GM19238 (cell line): ENCODE results near the gene ERAS.
"Not testable (repeated sequence)": the region's sequence is repeated elsewhere in the genome, so short reads cannot be mapped to it uniquely, and the experiment has no call there.

ENCODE experiments used
- DNase-seq: peaks from one replicate; pipeline ENCODE4 v3.0.0; 2011; ENCODE audit warnings: low spot score; ENCODE audit not compliant: insufficient read length

The ERAS gene

DNA sequence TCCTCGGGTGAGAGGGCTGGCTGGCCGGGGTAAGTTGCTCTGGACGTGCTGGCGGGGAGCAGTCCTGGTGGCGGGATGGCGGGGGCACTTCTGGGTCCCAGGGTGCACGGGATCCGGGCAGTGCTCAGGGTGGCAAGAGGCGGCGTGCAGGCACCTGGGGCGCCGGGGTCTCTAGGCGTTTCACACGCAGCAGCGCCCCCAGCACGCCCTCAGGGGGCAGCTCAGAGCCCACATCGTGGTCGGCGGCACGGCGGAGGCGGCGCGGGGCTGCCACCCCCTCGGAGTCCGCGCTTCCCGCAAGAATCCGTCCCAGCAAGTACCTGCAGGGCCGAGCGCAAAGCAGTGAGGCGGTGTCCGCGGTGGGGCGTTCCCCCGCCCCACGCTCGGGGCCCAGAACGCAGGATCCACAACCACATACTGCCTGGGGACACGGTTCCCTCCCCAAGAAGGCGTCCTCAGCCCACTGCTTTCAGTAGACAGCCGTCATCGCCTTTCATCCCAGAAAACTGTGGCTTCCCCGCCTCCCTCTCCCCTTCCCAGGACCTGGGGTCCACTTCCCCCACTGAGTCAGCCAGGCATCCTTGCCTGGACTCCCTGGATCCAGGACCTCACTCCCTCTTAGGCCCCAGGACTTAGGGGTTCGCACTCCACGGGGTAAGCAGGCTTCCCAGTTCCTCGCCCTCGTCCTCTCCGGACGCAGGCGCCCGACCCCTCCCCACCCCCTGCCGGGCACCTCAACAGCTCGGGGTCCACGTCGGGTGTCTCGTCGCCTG is 5.0 kb downstream of the ERAS start:
- no peak for DNase-seq

DNA sequence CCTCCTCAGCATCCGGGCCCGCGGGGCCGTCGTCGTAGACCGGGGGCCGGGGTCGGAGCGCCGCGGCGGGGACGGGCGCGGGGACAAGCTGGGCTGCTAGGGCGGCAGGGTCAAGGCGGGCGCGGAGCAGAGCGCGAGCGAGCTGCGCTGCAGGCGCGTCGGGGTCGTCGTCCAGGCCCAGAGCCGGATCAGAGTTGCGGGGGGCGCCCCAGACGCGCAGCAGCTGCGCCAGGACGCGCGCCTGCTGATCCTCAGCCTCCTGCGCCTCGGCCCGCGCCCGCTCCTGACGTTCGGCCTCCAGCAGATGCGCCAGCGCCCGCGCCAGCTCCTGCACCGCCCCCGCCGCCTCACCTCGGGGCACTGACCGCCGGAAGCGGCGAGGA is 5.6 kb downstream of the ERAS start:
- DNase-seq: no peak

DNA sequence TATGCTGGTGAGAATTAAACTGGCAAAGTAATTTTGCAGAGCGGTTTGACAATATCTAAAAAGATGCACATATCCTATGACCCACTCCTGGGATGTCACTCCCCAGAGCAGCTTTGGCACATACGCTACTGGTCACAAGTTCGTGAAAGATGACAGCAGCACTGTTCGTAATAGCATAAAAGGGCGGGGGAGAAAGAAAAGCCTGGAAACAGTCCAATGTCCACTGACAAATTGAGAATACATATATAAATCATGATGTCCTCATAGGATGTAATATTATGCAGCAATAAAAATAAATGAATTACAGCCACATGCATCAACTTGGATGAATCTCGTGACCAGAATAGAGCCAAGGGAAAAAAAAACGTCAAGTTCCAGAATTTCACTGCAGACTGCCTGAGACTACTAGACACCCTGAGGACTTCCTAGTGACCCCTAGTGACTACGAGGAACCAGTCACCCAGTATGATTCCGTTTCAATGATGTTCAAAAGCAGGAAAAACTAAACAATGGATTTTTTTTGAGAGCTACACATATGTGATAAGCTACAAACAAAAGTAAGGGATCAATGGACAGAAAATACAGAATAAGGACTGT is 7.3 kb downstream of the ERAS start:
- no peak for DNase-seq

DNA sequence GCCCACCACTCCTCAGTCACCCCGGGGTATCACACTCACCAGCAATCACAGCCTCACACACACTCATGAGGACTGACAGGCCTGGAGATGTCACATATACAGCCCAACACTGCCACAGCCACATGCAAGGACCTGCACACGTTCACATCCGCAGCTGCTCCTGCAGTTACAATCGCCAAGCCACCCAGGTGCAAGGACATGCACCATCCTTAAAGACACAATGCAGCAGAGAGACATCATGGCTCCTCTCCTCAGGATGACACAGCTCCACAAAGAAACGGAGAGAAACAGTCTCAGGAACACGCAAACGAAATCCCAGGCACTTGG is 8.0 kb downstream of the ERAS start:
- no peak for DNase-seq

DNA sequence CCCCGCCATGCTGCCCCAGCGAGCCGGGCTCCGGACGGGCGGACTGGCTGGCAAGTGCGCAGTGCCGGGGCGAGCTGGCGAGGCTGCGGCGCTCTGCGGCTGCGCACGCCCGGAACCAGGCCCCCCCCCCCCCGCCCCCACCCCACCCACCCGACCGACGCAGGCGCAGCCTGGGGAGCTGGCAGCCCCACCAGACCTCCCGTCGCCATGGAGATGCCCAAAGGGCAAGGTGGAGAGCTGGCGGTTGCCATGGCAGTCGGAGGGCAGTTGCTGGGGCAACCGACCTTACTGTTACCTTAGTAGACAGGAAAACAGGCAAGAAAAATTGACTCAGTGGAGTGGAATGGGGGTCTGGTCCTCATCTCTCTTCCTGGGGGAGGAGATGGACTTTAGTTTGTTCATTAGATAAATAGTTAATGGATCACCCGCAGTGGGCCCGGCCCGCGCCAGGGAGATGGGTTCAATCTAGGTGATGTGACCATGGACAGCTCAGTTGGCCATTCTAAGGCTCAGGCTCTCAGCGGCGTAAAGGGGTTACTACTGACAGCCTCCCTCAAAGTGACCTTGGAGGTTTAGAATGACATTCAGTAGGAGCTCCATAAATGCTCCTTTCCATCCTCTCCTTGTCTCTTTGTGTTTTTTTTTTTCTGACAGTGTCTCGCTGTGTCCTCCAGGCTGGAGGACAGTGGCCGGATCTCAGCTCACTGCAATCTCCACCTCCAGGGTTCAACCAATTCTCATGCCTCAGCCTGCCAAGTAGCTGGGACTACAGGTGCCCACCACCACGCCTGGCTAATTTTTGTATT is 9.4 kb downstream of the ERAS start, which contains the start of gene PCSK1N:
TSS of gene PCSK1N (minus strand) at position 87 of the 806 bp plus-strand sequence. CDS start at position 9, 78 bp downstream.
- DNase-seq: no peak

DNA sequence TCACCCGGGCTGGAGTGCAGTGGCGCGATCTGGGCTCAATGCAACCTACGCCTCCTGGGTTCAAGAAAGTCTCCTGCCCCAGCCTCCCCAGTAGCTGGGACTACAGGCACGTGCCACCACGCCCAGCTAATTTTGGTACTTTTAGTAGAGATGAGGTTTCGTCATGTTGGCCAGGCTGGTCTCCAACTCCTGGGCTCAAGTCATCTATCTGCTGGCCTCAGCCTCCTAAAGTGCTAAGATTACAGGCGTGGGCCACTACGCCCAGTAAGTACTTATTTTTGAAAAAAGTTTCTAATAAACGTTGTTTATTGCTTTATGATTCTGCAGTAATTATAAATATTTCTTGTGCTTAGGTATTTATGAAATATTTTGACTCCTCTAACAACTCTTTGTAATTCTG is 13.4 kb downstream of the ERAS start:
- DNase-seq: no peak

DNA sequence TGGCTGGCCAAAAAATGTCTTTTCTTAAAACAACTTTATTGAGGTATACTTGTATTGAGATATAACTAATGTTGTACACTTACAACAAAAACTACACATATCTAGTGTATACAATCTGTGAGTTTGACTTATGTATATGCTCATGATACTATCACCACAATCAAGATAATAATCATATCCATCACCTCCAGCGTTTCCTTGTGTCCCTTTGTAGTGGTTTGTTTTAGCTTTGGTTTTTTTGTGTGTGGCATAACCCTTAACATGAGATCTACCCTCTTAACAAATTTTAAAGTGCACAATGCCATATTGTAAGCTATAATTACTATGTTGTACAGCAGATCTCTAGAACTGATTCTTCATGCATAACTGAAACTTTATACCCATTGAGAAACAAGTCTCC is 22.5 kb downstream of the ERAS start:
- DNase-seq: no peak

DNA sequence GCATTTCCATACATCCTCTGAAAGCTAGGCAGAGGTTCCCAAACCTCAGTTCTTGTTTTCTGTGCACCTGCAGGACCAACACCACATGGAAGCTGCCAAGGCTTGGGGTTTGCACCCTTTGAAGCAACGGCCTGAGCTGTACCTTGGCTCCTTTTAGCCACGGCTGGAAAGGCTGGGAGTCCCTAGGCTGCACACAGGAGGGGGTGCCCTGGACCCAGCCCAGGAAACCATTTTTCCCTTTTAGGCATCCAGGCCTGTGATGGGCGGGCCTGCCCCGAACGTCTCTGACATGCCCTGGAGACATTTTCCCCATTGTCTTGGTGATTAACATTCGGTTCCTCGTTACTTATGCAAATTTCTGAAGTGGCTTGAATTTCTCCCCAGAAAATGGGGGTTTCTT is 26.5 kb downstream of the ERAS start:
- no peak for DNase-seq

DNA sequence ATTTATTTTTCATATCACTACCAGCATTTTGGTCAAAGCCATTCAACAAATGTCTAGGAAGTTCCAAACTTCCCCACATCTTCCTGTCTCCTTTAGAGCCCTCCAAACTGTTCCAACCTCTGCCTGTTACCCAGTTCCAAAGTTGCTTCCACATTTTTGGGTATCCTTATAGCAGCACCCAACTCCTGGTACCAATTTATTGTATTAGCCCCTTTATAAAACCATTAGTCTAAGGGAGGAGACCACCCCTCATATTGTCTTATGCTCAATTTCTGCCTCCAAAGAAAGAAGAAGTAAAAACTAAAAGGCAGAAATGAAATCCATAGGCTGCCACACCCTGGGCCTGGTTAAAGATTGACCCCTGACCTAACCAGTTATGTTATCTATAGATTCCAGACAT is 27.2 kb downstream of the ERAS start:
- not testable (repeated sequence) for DNase-seq

DNA sequence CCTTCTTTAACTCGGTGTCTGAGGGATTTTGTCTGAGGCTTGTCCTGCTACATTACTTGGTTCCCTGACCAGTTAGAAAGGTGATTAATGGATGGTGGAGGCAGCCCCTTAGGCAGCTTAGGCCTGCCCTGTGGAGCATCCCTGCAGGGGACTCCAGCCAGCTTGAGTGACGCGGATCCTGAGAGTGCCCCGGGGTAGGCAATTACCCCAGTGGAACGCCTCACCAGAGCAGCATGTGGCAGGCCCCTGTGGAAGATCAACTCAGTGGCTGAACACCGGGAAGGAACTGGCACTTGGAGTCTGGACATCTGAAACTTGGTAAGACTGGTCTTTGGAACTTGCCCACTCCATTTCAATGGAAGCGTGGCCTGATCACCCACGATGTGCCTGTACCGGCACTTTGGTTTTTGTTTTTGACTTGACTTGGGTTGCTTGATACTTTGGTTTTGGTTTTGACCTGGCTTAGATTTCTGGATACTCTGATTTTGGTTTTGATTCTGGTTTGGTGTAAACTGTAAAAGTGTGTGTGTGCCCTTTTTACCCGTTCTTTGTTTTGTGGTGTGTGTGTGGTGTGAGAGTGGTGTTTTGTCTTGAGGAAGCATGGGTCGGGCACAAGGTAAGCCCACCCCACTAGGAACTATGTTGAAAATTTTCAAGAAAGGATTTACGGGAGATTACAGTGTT is 27.9 kb downstream of the ERAS start:
- DNase-seq: not testable (repeated sequence)

DNA sequence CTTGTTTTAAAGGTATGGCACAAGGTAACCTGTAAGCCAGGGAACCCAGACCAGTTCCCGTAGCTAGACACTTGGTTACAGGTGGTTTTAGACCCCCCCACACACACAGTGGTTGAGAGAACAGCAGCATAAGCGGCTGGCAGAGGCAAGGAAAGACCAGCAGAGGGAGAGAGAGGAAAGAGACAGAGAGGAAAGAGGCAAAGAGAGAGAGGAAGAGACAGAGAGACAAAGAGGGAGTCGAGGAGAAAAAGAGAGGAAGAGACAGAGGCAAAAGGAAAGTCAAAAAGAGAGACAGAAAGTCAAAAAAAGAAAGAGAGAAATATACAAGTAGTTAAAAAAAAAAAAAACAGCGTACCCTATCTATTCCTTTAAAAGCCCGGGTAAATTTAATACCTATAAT is 28.6 kb downstream of the ERAS start:
- DNase-seq: no peak

DNA sequence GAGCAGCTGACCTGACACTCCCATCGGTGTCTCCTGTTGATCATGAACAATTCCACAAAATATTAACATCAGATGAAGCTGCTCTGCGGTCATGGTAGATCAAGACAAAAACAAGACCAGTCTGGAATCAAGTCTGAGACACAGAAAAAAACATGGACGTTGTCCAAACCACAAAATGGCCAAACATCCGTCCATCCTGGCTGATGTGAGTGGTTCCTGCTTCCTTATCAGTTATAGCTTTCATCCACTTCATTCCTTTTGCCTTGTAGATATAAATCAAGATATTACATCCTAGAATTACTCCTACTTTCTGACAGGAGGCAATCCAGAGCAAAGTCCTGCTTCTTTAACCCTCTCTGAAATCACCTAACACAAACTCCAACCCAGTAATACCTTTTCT is 37.9 kb downstream of the ERAS start:
- DNase-seq: no peak

DNA sequence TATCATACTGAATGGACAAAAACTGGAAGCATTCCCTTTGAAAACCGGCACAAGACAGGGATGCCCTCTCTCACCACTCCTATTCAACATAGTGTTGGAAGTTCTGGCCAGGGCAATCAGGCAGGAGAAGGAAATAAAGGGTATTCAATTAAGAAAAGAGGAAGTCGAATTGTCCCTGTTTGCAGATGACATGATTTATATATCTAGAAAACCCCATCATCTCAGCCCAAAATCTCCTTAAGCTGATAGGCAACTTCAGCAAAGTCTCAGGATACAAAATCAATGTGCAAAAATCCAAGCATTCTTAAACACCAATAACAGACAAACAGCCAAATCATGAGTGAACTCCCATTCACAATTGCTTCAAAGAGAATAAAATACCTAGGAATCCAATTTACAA is 45.7 kb downstream of the ERAS start:
- not testable (repeated sequence) for DNase-seq

DNA sequence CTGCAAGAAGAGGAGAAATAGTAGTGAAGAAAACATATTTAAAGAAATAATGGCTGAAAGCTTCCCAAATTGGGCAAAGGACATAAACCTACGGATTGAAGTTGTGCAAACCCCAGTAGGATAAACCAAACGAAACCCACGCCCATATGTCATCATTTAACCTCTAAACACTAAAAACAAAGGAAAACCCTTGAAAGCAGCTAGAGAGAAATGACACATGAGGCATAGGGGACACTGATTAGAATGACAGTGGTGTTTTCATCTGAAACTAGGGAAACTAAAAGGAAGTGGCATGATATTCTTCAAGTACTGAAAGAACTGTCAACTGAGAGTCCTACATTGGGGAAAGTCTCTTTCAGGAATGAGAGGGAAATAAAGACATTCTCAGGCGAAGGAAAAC is 50.6 kb downstream of the ERAS start:
- DNase-seq: not testable (repeated sequence)
